Hepatocyte (in vitro differentiated cells): Measurements from ENCODE around the gene CT45A3. TPM values are rescaled to one million over a fixed set of nuclear protein-coding genes. Genes with fewer than 3 reads are reported as not detected.

Experiments used
- polyA plus RNA-seq: library from polyadenylated mRNA; unstranded; fragments of >200 nt; fragmentation: Nextera tagmentation; extraction: Ambion mirVana; gene quantifications from 2 replicates; pipeline ENCODE4 v1.2.1, GENCODE V29; 2016
- small RNA-seq: library from RNA; depleted of rRNA; stranded (forward); fragments of <200 nt; gene quantifications from one replicate; pipeline ENCODE3, GENCODE V24; 2014
- total RNA-seq: library from RNA; depleted of rRNA; stranded (reverse); fragments of >200 nt; gene quantifications from 2 replicates; pipeline ENCODE4 v1.2.3, GENCODE V29; 2014

The CT45A3 gene
- total and polyA plus RNA-seq, 2 experiments from 2014 or later = not detected

Small RNA genes within 50 kb of the gene (small RNA-seq; reads per million reads assigned to genes)
- not detected for gene AC240442.1

Other genes with a start within 250 kb of the CT45A3 start
- 12.3 and 17.3 TPM in 2 replicates for gene INTS6L, start 247.5 kb downstream of the CT45A3 start, total RNA-seq
- gene INTS6L, start 247.5 kb downstream of the CT45A3 start, polyA plus RNA-seq = 8.1 and 9.2 TPM in 2 replicates
- not detected in 2 replicates for gene CT45A1, start 54.6 kb downstream of the CT45A3 start, total RNA-seq
- not detected in 2 replicates for gene CT45A1, start 54.6 kb downstream of the CT45A3 start, polyA plus RNA-seq
- gene CT45A5, start 17.3 kb upstream of the CT45A3 start, total RNA-seq = not detected in 2 replicates
- not detected in 2 replicates for gene CT45A5, start 17.3 kb upstream of the CT45A3 start, polyA plus RNA-seq
- not detected in 2 replicates for gene CT45A6, start 34.6 kb upstream of the CT45A3 start, total RNA-seq
- gene CT45A6, start 34.6 kb upstream of the CT45A3 start, polyA plus RNA-seq = not detected in 2 replicates
- gene CT45A2, start 51.8 kb upstream of the CT45A3 start, total RNA-seq = not detected in 2 replicates
- not detected in 2 replicates for gene CT45A2, start 51.8 kb upstream of the CT45A3 start, polyA plus RNA-seq
- not detected in 2 replicates for gene CT45A7, start 69.1 kb upstream of the CT45A3 start, total RNA-seq
- gene CT45A7, start 69.1 kb upstream of the CT45A3 start, polyA plus RNA-seq = not detected in 2 replicates
- not detected in 2 replicates for gene CT45A8, start 86.3 kb upstream of the CT45A3 start, total RNA-seq
- not detected in 2 replicates for gene CT45A8, start 86.3 kb upstream of the CT45A3 start, polyA plus RNA-seq
- gene CT45A9, start 103.6 kb upstream of the CT45A3 start, total RNA-seq = not detected in 2 replicates
- gene CT45A9, start 103.6 kb upstream of the CT45A3 start, polyA plus RNA-seq = not detected in 2 replicates
- not detected in 2 replicates for gene CT45A10, start 125.3 kb upstream of the CT45A3 start, total RNA-seq
- not detected in 2 replicates for gene CT45A10, start 125.3 kb upstream of the CT45A3 start, polyA plus RNA-seq
- not detected in 2 replicates for gene SAGE1, start 125.5 kb upstream of the CT45A3 start, total RNA-seq
- gene SAGE1, start 125.5 kb upstream of the CT45A3 start, polyA plus RNA-seq = not detected in 2 replicates
- gene MMGT1, start 205.8 kb upstream of the CT45A3 start, total RNA-seq = 20.7 and 25.1 TPM in 2 replicates
- 10.2 and 11.9 TPM in 2 replicates for gene MMGT1, start 205.8 kb upstream of the CT45A3 start, polyA plus RNA-seq
- 12.8 and 21.6 TPM in 2 replicates for gene SLC9A6, start 217.2 kb upstream of the CT45A3 start, total RNA-seq
- gene SLC9A6, start 217.2 kb upstream of the CT45A3 start, polyA plus RNA-seq = 9.6 and 11.2 TPM in 2 replicates